Measurements from ENCODE around the gene ATP10A.
A peak's percentile ranks its signal among the peaks of the same experiment; 100 is the strongest.

ATP10A gene

DNA sequence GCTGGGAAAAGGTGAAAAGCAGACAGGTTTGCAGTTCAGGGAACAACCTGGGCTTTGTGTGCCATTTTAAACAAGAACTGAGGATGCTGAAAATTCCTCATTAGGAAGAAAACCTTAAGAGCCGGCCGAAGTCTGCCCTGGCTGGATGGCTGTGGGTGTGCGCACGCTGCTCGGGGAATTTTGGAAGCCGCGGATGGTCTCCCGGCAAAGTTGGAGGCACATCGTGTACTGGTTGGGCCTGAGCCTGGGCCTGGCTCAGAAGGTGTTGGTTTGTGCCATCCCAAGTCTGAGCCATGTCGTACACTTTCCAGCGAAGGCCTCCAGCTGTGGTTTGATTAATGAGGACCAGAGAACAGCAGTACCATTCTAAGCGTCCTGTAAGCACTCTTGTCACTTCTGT lies 188.2 kb downstream of the ATP10A start:
- Histone ChIP-seq H3K27ac (ENCODE audit: low read length) (no peak overlapping the region), H3K36me3 (ENCODE audit: control insufficient read depth, insufficient read depth, low read length) (no peaks in the 10 kb centered on the region), H3K4me3 (ENCODE audit: low read length) (no peak overlapping the region), H3K27me3 (ENCODE audit: control insufficient read depth, insufficient read depth, low read length) (no peaks in the 10 kb centered on the region), H3K9me3 (ENCODE audit: control insufficient read depth, insufficient read depth, low read length) (no peaks in the 10 kb centered on the region), H3K4me1 (ENCODE audit: control insufficient read depth, insufficient read depth, low read length) (peaks cover 8% of the 10 kb centered on the region)
- no peak for DNase-seq (ENCODE audit: low read depth, low spot score)
- no CpG with 5 or more reads among the region's 12 CpGs for WGBS (ENCODE audit: insufficient coverage, insufficient read length)

GRCh38 chr15:25673972-25674371 lies 189.2 kb downstream of the ATP10A start:
- no peaks in the 10 kb centered on the region for H3K36me3 ChIP-seq (ENCODE audit: control insufficient read depth, insufficient read depth, low read length)
- no peak for DNase-seq (ENCODE audit: low read depth, low spot score)
- no peaks in the 10 kb centered on the region for H3K9me3 ChIP-seq (ENCODE audit: control insufficient read depth, insufficient read depth, low read length)
- H3K4me3 ChIP-seq (ENCODE audit: low read length), result no peak overlapping the region
- H3K27me3 ChIP-seq (ENCODE audit: control insufficient read depth, insufficient read depth, low read length), result no peaks in the 10 kb centered on the region
- H3K27ac ChIP-seq (ENCODE audit: low read length), result no peak overlapping the region
- WGBS (ENCODE audit: insufficient coverage, insufficient read length), result no CpG with 5 or more reads among the region's 8 CpGs
- peaks cover 8% of the 10 kb centered on the region for H3K4me1 ChIP-seq (ENCODE audit: control insufficient read depth, insufficient read depth, low read length)

DNA sequence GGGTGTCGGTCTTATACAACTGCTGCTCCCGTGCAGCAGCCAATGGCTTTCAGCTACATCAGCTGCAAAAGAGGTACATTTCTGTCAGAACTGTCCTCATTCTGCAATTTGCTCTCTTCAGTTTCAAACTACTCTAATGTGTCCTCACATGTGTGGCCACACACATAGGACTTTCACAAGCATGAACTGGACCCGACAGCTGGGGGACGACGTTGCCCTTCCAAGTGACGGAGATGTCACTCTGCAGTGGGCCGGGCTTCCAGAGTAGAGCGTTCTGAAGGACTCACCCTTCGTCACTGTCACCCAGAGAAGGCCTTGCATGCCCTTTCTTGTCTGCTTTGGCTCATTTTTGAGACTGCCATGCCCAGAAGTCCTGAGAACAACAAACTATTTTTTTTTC lies 189.8 kb downstream of the ATP10A start:
- Histone ChIP-seq H3K4me1 (ENCODE audit: control insufficient read depth, insufficient read depth, low read length) (peaks cover 10% of the 10 kb centered on the region), H3K36me3 (ENCODE audit: control insufficient read depth, insufficient read depth, low read length) (no peaks in the 10 kb centered on the region), H3K4me3 (ENCODE audit: low read length) (no peak overlapping the region), H3K27me3 (ENCODE audit: control insufficient read depth, insufficient read depth, low read length) (no peaks in the 10 kb centered on the region), H3K27ac (ENCODE audit: low read length) (no peak overlapping the region), H3K9me3 (ENCODE audit: control insufficient read depth, insufficient read depth, low read length) (no peaks in the 10 kb centered on the region)
- WGBS (ENCODE audit: insufficient coverage, insufficient read length), result no CpG with 5 or more reads among the region's 9 CpGs
- DNase-seq (ENCODE audit: low read depth, low spot score), result no peak

- no peak for DNase-seq (ENCODE audit: low read depth, low spot score)
- no CpG with 5 or more reads among the region's 6 CpGs for WGBS (ENCODE audit: insufficient coverage, insufficient read length)
- no peak overlapping the region for H3K27ac ChIP-seq (ENCODE audit: low read length)
- H3K36me3 ChIP-seq (ENCODE audit: control insufficient read depth, insufficient read depth, low read length), result no peaks in the 10 kb centered on the region
- H3K27me3 ChIP-seq (ENCODE audit: control insufficient read depth, insufficient read depth, low read length), result no peaks in the 10 kb centered on the region
- H3K4me3 ChIP-seq (ENCODE audit: low read length), result no peak overlapping the region
- peaks cover 5% of the 10 kb centered on the region for H3K4me1 ChIP-seq (ENCODE audit: control insufficient read depth, insufficient read depth, low read length)
- H3K9me3 ChIP-seq (ENCODE audit: control insufficient read depth, insufficient read depth, low read length), result no peaks in the 10 kb centered on the region
These were observed 192.0 kb downstream of the ATP10A start for GRCh38 chr15:25671132-25671531.

DNA sequence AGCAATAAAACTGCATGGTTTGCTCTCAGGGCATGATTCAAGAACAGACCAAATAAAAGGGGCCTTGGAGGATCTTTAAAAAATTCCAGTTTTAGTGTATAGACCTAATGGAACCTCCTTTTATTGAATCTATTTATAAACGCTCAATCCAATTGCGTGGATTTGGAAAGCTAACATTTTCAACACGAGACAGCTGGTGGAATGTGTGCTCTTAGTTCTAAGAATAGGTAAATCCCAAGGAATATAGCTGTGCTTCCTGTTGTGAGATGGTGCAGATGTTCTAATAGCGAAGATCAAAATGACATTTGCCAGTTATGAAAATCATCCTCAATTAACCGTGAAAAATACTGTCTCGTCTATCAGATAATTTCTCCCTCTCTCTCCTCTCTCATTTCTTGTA lies 192.5 kb downstream of the ATP10A start:
- Histone ChIP-seq H3K27ac (ENCODE audit: low read length) (no peak overlapping the region), H3K9me3 (ENCODE audit: control insufficient read depth, insufficient read depth, low read length) (no peaks in the 10 kb centered on the region), H3K4me1 (ENCODE audit: control insufficient read depth, insufficient read depth, low read length) (peaks cover 5% of the 10 kb centered on the region), H3K4me3 (ENCODE audit: low read length) (no peak overlapping the region), H3K27me3 (ENCODE audit: control insufficient read depth, insufficient read depth, low read length) (no peaks in the 10 kb centered on the region), H3K36me3 (ENCODE audit: control insufficient read depth, insufficient read depth, low read length) (no peaks in the 10 kb centered on the region)
- DNase-seq (ENCODE audit: low read depth, low spot score), result no peak
- WGBS (ENCODE audit: insufficient coverage, insufficient read length), result no CpG with 5 or more reads among the region's 6 CpGs

DNA sequence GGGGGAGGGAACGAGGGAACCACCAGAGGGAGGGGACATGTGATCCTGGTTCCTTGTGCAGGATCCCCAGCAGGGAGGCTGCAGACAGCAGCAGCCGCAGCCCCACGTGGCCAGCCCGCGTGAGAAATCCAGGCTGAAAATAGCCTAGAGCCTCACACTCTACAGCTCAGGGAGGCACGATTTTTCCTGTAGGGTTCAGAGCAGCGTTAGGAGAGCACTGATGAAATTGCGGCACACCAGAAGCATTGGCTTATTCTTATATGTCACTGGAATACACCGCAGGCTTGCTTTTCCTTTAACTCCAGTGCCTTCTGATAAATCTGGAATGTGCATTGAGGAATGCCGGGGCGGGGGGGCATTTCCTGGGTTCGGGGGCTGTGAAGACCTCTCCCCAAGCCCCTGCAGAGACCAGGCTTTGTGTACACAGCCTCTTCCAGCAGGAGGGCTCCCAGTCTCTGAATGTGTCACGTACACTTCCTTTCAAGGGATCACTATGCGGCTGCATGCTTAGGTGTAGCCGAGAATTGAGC lies 193.0 kb downstream of the ATP10A start:
- Histone ChIP-seq H3K4me1 (ENCODE audit: control insufficient read depth, insufficient read depth, low read length) (peaks cover 5% of the 10 kb centered on the region), H3K4me3 (ENCODE audit: low read length) (no peak overlapping the region), H3K36me3 (ENCODE audit: control insufficient read depth, insufficient read depth, low read length) (no peaks in the 10 kb centered on the region), H3K27ac (ENCODE audit: low read length) (no peak overlapping the region), H3K9me3 (ENCODE audit: control insufficient read depth, insufficient read depth, low read length) (no peaks in the 10 kb centered on the region), H3K27me3 (ENCODE audit: control insufficient read depth, insufficient read depth, low read length) (no peaks in the 10 kb centered on the region)
- DNase-seq (ENCODE audit: low read depth, low spot score), result peak; percentile 64
- no CpG with 5 or more reads among the region's 15 CpGs for WGBS (ENCODE audit: insufficient coverage, insufficient read length)

- Histone ChIP-seq H3K4me1 (ENCODE audit: control insufficient read depth, insufficient read depth, low read length) (peaks cover 5% of the 10 kb centered on the region), H3K4me3 (ENCODE audit: low read length) (no peak overlapping the region), H3K27ac (ENCODE audit: low read length) (no peak overlapping the region), H3K36me3 (ENCODE audit: control insufficient read depth, insufficient read depth, low read length) (no peaks in the 10 kb centered on the region), H3K9me3 (ENCODE audit: control insufficient read depth, insufficient read depth, low read length) (no peaks in the 10 kb centered on the region), H3K27me3 (ENCODE audit: control insufficient read depth, insufficient read depth, low read length) (no peaks in the 10 kb centered on the region)
- no CpG with 5 or more reads among the region's 4 CpGs for WGBS (ENCODE audit: insufficient coverage, insufficient read length)
- DNase-seq (ENCODE audit: low read depth, low spot score), result no peak
These were observed 194.2 kb downstream of the ATP10A start for GRCh38 chr15:25668901-25669300.

DNA sequence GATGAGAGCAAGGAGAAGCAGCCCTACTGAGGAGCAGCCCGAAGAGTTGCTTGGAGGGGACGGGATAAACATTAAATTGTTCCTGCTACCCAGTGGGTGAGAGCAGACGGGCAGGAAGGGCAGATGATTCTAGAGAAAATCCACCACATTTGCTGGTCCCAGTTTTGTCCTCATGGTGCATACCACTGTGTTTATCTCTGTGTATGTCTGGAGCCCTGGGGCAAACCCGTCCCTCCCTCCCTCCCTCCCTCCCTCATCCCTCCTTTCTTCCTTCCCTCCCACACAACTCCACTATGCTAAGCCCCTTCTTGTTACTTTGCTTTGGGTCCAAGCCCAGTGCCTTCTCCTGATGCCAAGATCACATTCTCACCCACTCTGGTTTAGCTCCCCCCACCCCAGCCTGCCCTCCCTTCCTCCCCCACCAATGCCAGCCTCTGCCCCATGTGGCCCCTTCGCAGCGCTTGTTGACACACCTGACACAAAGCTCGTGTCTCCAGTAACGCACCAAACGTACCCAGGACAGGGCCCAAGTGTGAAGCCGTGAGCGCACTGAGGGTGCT lies 194.8 kb downstream of the ATP10A start:
- Histone ChIP-seq H3K9me3 (ENCODE audit: control insufficient read depth, insufficient read depth, low read length) (no peaks in the 10 kb centered on the region), H3K4me3 (ENCODE audit: low read length) (no peak overlapping the region)
- no CpG with 5 or more reads among the region's 11 CpGs for WGBS (ENCODE audit: insufficient coverage, insufficient read length)

DNA sequence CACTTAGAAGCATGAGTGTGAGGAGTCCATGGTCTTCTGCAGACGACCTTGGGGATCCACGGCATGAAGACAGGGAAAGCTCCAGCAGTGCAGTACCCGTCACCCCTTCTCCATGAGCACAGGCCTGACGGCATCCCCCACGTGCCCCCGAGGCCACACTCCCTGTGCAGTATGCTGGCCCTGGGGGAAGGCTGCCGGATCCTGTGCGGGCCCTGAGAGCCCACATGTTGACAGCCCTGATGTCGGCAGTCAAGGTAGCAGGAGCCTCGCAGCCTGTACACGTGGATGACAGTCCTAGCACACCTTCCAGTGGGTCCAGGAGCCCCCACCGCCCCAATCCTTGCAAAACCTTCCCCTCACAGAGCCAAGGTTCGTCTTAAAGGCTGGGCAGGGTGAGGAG lies 195.3 kb downstream of the ATP10A start:
- no CpG with 5 or more reads among the region's 13 CpGs for WGBS (ENCODE audit: insufficient coverage, insufficient read length)
- no peak for DNase-seq (ENCODE audit: low read depth, low spot score)
- Histone ChIP-seq H3K27ac (ENCODE audit: low read length) (no peak overlapping the region), H3K27me3 (ENCODE audit: control insufficient read depth, insufficient read depth, low read length) (no peaks in the 10 kb centered on the region), H3K36me3 (ENCODE audit: control insufficient read depth, insufficient read depth, low read length) (no peaks in the 10 kb centered on the region), H3K4me1 (ENCODE audit: control insufficient read depth, insufficient read depth, low read length) (peaks cover 5% of the 10 kb centered on the region), H3K4me3 (ENCODE audit: low read length) (no peak overlapping the region), H3K9me3 (ENCODE audit: control insufficient read depth, insufficient read depth, low read length) (no peaks in the 10 kb centered on the region)

More for the DNA sequence above, 194.8 kb downstream of the ATP10A start:
- H3K27me3 ChIP-seq (ENCODE audit: control insufficient read depth, insufficient read depth, low read length), result no peaks in the 10 kb centered on the region
- no peaks in the 10 kb centered on the region for H3K36me3 ChIP-seq (ENCODE audit: control insufficient read depth, insufficient read depth, low read length)
- peaks cover 5% of the 10 kb centered on the region for H3K4me1 ChIP-seq (ENCODE audit: control insufficient read depth, insufficient read depth, low read length)
- no peak overlapping the region for H3K27ac ChIP-seq (ENCODE audit: low read length)
- no peak for DNase-seq (ENCODE audit: low read depth, low spot score)

DNA sequence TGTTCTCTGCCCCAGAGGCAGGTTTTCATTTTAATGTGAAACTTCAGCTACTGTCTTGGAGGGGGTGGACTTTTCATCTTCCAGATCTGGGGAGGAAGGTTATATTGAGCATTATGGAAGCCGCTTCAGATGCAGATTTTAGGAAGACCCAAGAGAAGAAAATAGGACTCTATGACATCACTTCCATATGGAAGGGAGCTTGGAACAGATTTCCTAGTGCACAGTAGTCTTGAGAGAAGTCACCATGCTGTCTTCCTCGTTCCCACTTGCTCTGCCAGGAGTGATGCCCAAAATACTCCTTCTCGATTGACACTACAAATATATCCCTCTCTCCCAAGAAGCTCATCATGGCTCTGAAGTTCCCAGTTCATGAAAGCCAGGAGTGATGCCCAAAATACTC lies 197.2 kb downstream of the ATP10A start:
- no peaks in the 10 kb centered on the region for H3K36me3 ChIP-seq (ENCODE audit: control insufficient read depth, insufficient read depth, low read length)
- H3K4me1 ChIP-seq (ENCODE audit: control insufficient read depth, insufficient read depth, low read length), result peaks cover 5% of the 10 kb centered on the region
- H3K27me3 ChIP-seq (ENCODE audit: control insufficient read depth, insufficient read depth, low read length), result no peaks in the 10 kb centered on the region
- WGBS (ENCODE audit: insufficient coverage, insufficient read length), result no CpG with 5 or more reads among the region's 3 CpGs
- no peak for DNase-seq (ENCODE audit: low read depth, low spot score)
- H3K4me3 ChIP-seq (ENCODE audit: low read length), result no peak overlapping the region
- no peak overlapping the region for H3K27ac ChIP-seq (ENCODE audit: low read length)
- no peaks in the 10 kb centered on the region for H3K9me3 ChIP-seq (ENCODE audit: control insufficient read depth, insufficient read depth, low read length)

GRCh38 chr15:25664761-25665160 lies 198.4 kb downstream of the ATP10A start:
- peaks cover 5% of the 10 kb centered on the region for H3K4me1 ChIP-seq (ENCODE audit: control insufficient read depth, insufficient read depth, low read length)
- no peak for DNase-seq (ENCODE audit: low read depth, low spot score)
- H3K27me3 ChIP-seq (ENCODE audit: control insufficient read depth, insufficient read depth, low read length), result no peaks in the 10 kb centered on the region
- H3K4me3 ChIP-seq (ENCODE audit: low read length), result no peak overlapping the region
- no CpG with 5 or more reads among the region's 5 CpGs for WGBS (ENCODE audit: insufficient coverage, insufficient read length)
- H3K36me3 ChIP-seq (ENCODE audit: control insufficient read depth, insufficient read depth, low read length), result no peaks in the 10 kb centered on the region
- H3K9me3 ChIP-seq (ENCODE audit: control insufficient read depth, insufficient read depth, low read length), result no peaks in the 10 kb centered on the region
- H3K27ac ChIP-seq (ENCODE audit: low read length), result no peak overlapping the region
